GM12892 (cell line): ENCODE results near the gene GPR107.

Source experiments
- POLR2A ChIP-seq: IDR thresholded peaks from 2 replicates; pipeline ENCODE4 v1.6.1; 2011; ENCODE audit warnings: low read depth, low read length, control low read depth
- POLR2AphosphoS5 ChIP-seq: IDR thresholded peaks from 2 replicates; pipeline ENCODE4 v1.6.1; 2011; ENCODE audit warnings: low read depth, low read length, control low read depth
- TAF1 ChIP-seq: IDR thresholded peaks from 2 replicates; pipeline ENCODE4 v1.6.1; 2011; ENCODE audit warnings: low read depth, mild to moderate bottlenecking, control low read depth, low read length, borderline replicate concordance

- TF ChIP-seq POLR2AphosphoS5 (no peak), POLR2A (no peak), TAF1 (no peak)
Observed at GRCh38 chr9:130118841-130119518, 65.3 kb downstream of the GPR107 start.
